Activated gamma-delta T cell treated with anti-CD3 and anti-CD28 coated beads, Interleukin-2, amount 50 U/mL, for 16 hours (primary cell): ENCODE results near the gene DUOX2.
"Not testable (repeated sequence)": the region's sequence is repeated elsewhere in the genome, so short reads cannot be mapped to it uniquely, and the experiment has no call there.

Experiments used
- DNase-seq: peaks from one replicate; pipeline ENCODE4 v3.0.0-alpha.2; 2020; ENCODE audit warnings: low read depth

DUOX2 gene

DNA sequence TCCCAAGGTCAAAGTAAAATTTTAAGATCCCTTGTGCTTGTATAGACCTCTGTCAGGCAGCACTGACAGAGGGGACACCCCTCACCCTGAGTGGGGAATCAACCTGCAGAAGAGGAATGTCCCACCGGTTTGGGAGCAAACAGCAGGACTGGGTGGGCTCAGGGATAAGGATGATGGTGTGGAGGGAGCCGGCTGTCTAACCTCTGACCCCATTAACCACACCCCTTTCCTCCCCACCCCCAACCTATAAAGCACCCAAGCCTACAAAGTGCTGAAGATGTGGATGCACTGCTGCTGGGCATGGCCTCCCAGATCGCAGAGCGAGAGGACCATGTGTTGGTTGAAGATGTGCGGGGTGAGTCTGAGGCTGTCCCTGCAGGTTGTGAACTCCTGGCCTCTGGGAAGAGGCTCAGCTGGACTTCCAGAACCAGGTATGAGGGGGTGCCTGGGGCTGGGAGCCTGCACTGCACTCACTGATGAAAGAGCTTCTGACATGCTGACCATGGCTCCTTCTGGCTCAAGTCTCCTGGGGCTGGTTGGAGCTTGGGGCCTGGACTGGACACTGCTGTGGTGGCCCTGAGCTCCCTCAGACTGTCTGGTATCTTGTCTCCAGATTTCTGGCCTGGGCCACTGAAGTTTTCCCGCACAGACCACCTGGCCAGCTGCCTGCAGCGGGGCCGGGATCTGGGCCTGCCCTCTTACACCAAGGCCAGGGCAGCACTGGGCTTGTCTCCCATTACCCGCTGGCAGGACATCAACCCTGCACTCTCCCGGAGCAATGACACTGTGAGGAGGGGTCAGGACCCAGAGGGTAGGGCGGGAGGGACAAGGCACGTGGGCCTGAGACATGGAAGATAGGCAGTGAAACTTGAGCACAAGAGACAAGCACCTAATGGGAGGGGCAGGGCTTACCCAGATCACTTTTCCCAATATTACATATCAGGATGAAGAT is 25.1 kb upstream of the DUOX2 start:
- no peak for DNase-seq

DNA sequence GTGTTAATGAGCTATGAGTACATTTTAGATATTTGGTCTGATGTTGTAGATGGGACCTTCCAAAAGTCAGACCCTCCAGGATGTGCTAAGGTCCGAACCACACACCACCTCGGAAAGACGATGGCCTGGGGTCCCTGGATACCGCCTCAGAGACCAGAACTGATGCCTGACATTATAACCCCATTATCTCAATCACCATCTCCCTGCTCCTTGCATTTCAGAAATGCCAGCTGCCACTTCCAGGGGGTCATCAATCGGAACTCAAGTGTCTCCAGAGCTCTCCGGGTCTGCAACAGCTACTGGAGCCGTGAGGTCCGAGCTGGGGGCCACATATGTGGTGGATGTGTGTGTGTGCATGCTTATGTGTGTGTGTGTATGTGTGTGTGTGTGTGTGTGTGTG is 23.7 kb upstream of the DUOX2 start:
- DNase-seq = no peak

DNA sequence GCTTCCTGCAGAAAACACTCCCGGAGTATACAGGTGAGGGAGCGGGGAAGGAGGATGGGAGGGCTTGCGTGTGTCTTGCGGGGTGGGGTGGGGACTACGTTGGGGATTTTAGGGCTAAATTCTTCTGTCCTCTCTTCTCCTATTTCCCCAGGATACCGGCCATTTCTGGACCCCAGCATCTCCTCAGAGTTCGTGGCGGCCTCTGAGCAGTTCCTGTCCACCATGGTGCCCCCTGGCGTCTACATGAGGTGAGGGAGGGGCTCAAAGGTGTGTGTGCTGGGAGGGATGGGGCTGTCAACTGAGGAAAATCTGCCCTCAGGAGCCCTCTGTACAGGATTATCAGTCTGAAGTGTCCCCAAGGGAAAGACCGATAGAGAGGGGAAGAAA is 22.4 kb upstream of the DUOX2 start:
- no peak for DNase-seq

DNA sequence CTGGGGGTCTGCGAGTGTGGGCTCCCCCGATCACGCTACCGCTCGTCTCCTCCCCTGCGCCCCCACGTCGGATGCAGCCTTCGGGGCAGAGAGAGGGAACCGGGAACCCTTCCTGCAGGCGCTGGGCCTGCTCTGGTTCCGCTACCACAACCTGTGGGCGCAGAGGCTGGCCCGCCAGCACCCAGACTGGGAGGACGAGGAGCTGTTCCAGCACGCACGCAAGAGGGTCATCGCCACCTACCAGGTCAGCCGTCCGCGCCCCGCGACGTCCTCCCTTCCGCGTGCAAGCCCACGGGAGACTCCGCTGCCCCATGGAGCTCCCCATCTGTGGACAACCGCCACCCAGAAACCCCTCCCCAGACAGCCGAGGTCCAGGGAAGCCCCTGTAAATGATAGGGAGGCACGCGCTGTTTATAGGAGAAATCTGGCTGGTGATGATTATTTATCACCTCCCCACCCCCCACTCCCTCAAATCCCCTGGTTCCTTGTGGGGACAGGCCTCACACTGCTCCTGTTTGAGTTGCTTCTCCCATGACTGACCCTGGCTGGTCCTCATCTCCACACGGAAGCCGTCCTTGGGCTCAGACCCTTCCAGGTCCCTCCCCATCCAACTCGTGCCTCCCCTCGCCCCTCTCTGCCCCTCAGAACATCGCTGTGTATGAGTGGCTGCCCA is 21.9 kb upstream of the DUOX2 start:
- DNase-seq = not testable (repeated sequence)

DNA sequence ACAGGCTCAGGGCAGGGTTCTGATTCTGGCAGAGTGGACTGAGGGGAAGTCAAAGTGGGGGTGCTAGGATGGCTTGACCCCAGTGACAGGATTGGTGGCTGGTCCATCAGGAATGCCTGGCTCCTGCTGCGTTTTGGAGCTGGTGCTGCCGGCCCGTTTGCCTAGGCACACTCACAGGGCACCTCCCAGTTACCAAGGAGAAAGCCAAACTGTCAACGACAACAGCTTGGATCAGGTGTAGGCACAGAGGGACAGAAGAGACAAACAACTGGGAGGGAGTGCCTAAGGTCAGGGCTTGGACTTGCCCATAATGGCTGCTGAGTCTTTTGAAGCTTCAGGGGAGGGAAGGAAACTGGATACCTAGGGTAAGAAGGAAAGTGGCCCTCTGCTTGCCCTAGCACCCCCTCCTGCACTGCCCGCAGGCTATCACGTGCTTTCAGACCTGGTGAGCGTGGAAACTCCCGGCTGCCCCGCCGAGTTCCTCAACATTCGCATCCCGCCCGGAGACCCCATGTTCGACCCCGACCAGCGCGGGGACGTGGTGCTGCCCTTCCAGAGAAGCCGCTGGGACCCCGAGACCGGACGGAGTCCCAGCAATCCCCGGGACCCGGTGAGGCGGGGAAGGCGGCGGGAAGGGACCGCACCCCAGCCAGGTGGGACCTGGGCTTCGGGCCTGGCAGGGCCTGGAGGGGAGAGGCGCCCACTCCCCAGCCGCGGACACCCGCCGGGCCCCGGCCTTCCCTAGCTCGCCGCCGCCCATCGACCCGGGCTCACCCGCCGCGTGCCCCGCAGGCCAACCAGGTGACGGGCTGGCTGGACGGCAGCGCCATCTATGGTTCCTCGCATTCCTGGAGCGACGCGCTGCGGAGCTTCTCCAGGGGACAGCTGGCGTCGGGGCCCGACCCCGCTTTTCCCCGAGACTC is 21.0 kb upstream of the DUOX2 start:
- no peak for DNase-seq

DNA sequence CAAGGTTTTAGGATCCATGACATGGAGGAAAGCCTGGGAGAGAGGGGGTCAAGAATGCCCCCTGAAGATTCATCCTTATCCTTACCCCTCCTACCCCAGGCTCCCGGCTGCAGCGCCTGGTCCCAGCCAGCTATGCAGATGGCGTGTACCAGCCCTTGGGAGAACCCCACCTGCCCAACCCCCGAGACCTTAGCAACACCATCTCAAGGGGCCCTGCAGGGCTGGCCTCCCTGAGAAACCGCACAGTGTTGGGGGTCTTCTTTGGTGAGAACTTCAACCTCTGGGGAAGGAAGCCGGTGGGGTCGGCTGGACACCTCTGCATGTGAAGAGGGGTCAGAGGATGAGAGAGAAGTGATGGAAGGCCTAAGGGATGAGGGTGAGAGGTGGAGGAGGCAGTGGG is 20.1 kb upstream of the DUOX2 start:
- no peak for DNase-seq

DNA sequence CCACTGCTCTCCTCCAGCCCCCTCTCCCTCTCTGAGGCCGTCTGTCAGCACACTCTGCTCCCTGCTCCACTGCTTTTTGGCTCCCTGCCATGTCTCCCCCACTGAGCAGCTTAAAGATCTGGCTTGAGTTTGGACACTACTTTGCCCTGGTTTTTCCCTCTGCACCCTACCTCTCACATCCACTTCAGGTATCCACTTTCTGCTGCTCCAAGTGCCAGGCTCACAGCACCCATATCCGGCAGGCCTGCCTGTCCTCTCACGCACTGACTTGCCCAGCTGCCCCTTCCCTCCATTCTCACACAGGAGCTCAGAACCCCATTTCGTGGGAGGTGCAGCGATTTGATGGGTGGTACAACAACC is 19.6 kb upstream of the DUOX2 start:
- DNase-seq = no peak

DNA sequence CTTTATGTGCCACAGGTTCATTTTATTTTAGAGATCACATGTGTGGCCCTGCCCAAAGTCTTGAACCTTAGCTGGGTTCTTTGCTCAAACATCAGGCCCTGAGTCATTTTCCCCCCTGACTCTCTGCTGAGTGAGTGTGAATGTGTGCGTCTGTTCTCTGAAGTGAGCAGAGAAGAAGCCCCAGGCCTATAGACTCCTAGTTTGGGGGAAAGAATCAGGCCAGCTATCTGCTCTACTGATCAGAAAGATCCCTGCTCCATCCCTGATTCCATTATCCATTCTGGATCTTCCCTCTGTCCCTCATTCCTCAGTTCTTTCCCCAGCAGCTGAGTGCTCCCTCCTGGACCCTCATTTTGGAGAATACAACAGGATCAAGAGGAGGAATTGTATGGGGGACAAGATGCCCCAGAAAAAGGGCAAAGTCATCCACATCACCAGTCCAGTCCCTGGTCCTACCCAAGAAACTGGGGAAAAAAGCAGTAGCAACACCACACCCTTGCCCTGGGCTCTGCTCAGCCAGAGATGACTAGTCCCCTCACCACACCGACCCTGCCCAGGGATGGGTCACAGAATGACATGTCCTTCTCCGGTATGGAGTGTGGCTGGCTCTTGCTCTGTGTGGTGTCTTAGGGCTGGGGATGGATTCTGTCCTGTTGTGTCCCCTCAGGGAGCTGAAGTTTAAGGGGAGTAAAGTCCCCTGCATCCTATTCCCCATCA is 19.0 kb upstream of the DUOX2 start:
- DNase-seq = no peak

DNA sequence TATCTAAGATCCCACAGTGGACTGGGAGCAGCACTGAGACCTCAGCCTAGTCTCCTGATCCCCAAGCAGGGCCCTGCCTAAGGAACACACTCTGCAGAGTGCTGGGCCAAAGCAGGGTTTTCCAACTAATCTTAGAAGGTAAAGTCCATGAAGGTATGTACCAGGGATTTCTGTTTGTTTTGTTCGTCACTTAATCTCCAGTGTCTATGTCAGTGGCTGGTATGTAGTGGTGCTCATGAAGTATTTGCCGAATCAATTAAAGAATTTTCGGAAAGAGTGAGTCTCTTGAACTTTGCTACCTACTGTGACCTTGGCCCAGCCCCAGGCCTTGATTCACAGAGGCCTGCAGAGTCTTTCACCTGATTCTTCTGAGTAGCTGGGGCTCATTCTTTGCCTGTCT is 17.5 kb upstream of the DUOX2 start:
- DNase-seq = no peak

DNA sequence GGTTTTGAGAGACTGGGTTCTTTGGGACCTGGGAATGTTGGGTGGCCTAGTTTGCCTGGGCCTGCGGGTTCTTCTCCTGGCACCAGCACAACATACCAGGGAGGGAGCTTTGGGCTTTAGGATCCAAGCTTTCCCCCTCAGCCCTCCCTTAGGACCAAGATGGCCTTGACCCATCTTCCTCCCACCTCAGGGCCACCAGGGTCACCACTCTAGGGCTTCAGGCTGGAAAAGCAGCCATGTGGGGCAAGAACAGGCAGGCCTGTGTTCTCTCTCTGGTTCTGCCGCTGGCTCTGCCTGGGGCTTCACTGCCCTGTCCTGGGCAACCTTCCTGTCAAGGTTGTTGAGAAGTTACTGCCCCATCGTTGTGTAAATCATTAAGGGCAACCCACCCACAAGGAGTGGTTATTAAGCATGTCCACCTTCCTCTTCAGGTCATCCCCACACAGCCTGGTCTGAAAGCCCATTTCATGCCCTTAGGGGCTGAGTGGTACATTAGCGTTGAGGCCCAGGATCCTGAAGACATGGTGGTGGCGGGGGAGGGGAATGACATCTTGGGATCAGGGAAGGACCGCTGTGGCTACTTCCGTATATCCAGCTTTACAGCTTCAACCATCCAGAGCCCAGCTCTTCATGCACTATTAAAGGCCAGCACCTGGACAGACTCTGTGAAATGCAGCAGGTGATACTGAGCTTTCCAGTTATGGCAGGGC is 16.5 kb upstream of the DUOX2 start:
- DNase-seq = no peak

DNA sequence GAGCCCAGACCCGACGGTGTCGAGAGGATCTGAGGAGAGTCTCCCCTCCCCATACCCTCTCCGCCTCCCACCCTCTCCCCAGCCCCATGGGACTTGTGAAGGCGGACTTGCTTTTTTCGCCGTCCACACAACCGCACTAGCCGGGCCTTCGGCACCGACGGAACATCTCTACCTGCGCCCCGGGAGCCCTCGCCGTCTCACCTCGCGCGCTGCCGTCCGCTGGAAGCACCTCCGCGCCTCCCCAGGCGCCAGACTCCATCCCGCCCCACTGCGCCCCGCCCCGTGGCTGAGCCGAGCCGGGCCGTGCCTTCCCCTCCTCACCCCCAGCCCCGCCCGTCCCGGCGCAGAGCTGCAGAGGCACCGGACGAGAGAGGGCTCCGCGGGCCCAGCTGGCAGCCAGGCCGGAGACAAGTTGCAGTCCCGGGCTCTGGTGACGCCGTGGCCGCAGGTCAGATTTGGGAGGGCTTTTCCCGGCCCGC is 15.7 kb upstream of the DUOX2 start, which contains the start of the genes DUOX1 and DUOXA1:
Gene DUOX1, plus strand, starts transcription at position 344 of the 479 bp plus-strand sequence. CDS start 1,973 bp downstream, outside the sequence.
Gene DUOXA1, minus strand, starts transcription at position 229 of the 479 bp plus-strand sequence. CDS start 6,865 bp downstream, outside the sequence.
- DNase-seq = no peak

DNA sequence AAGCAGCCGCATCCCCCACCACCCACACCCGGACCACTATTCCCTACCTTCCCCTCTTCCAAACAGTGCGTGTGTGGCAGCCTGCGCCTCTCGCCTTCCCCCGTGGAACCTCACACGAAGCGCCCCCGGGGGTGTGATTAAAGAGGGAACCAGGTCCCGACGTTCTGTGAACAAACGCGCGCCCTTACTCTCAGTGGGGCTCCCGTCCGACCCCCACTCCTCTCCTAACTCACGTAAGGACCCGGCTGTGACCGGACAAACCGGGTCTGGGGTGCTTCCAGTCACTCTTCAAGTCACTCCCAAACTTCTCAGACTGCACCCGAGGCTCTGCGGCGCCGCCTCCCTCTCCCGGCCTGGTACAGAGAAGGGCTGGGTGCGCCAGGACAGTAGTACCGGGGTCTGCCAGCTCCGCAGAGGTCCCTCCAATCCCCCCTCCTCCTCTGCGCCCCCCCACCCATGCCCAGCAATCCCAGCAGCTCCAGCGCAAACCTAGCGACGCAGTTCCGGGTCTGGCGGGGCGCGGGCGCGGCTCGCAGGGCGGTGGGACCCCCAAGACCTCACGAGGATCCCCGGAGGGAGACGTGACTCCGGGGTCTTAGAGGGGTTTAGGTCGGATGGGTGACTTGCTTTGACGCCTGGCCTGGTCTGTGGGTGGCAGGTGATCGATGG is 15.1 kb upstream of the DUOX2 start:
- no peak for DNase-seq

DNA sequence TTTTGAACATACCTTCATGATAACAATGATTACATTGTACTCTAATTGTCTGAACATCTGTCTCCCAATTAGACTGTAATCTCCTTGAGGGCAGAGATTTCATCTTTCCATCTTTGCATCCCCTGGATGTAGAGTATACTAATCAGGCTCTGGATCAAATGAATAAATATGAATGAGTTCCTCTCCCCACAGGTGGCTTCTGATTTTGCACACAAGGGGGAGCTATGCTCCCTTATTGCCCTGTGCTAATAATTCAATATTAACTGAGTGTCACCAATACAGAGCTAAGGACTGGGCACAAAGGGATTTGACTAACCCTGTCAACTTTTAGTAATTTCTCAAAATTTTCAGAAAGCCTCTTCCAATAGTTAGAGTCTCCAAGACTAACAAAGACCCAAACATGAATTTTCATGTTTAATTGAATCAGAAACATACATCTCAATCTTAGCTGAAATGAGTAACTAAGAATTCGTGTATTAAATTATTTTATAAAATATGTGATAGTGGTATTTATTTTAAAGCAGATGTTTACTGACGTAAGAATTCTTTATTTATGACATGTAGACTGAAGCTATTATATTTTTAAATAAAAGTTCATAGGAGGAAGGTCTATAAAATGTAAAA is 12.7 kb upstream of the DUOX2 start:
- peak; percentile 26 for DNase-seq

DNA sequence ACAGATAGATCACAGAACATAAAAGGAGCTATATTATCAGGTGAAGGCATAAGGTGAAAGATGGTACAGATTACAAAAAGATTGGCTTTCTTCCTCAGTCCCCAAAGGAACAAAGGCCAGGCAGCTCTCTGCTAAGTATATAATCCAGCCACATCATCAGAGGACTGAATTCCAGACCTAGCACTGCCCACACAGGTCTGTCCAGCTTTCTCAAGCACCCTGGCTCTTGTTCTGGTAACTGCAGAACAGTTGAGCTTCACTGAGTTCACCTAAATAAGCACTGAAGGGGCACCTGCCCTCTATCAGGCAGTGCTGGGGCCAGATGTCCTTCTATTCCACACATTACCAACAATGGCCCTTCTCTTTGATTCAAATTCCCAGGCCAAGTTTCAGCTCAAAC is 9.4 kb upstream of the DUOX2 start:
- DNase-seq = no peak

DNA sequence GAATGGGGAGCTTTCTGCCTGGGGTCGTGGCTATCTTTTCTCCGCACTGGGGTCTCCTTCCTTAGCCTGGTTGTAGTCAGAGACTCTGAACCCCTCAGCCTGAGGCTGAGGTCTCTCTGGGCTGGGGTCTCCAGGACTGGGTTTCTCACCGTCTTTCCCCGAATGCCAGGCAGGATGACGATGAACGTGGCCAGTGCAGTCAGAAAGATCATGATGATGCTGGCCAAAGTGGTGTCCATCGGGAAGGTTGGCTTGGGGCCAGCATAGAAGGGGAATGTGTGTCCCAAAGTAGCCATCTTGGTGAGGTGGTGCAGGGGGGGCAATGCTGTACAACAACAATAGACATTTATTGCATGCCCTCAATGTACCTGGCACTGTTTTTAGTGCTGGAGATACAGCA is 8.7 kb upstream of the DUOX2 start:
- DNase-seq = no peak

DNA sequence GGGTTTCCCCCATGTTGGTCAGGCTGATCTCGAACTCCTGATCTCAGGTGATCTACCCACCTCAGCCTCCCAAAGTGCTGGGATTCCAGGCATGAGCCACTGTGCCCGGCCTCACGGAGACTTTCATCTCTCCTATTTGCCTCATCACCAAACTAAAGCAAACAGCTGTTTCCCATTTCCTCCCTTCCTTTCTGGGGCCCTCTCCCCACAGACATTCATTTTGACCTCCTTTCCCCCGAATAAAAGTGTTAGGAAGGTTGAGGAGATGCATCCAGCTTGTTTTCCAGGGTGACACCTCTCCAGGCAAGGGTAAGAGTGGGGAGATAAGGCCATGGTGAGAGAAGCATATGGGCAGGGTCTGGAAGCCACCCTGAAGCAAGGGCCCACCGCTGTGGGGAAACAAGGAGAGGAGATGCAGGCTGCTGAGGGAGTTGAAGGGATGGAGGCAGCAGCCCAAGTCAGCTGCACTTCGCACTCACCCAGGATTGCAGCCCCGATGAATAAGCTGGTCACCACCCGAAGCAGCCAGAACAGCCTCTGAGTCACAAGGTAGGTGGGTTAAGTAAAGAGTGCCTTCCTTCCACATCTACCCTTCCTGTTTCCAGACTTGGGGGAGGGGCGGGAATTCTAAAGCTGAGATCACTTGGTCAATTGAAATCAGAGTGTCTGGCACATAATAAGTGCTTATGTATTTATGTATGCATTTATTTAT is 7.9 kb upstream of the DUOX2 start:
- no peak for DNase-seq

DNA sequence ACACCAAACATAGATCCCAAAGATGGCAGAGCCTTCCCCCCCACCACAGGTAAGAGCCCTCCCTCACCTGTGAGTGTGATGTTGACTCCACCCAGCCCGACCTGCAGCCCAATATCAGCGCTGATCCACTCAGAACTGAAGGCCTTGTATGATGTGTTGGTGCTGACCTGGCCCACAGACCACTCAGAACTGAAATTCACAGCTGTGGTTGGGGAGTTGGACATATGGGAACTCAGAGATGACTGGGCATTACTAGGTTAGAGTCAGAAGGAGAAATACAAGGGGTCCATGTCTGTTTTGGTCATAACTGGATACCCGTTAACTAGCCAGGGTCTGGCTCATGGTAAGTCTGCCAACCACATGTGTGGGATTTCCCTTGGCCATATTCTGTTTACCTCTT is 7.0 kb upstream of the DUOX2 start:
- no peak for DNase-seq

DNA sequence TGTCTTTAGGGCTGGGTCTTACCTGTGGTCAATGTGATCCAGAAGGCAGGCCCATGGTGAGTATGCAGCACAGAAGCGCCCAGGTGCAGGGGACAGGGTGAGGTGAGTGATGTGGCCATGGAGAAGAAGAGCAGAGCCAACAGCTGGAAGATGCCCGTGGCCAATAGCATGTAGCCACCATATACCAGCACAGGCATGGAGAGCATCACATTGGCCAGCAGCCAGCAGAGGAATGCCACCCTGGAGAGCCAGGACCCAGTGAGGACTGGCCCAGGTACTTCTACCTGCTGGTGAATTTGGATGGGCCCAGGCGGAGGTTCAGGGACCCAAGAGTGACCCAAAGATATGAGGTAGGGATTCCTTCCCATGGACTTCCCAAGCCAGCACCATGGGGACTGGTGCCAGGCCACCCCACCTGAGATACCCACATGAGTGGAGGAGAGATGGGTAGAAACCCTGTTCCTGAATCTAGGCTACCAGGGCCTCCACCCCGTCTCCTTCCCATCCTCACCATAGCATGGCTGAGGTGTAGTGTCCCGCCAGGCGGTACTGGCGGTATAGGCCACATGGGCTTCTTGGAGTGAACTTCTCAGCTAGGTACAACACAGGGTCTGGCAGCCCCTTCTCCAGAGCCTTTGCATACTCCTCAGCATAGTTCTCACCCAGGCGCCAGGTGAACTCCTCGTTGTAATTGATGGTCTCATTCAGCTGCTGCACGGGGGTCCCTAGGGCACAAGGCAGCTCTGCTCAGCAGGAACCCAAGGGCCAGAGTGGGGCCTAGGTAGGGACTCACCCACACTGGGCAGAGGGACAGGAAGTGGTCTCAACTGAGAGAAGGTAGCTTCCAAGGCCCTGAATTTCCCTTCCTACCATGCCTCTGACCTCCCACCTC is 6.4 kb upstream of the DUOX2 start:
- no peak for DNase-seq
